B cell (primary cell): ENCODE measurements around the gene IFNE.
A peak's percentile ranks its signal among the peaks of the same experiment; 100 is the strongest.

Experiments
- EZH2 ChIP-seq: IDR thresholded peaks from 2 replicates; pipeline ENCODE4 v1.6.1; 2012; ENCODE audit warnings: borderline replicate concordance, low read depth, mild to moderate bottlenecking, moderate library complexity, low read length; ENCODE audit not compliant: insufficient read depth, poor library complexity, severe bottlenecking
- TF ChIP-seq, protein P1 (sequence below): fragments of 200-600 bp; IDR thresholded peaks from one replicate; pipeline ENCODE4 v1.8.0; 2022; ENCODE audit warnings: antibody characterized with exemption, mild to moderate bottlenecking

DNA sequence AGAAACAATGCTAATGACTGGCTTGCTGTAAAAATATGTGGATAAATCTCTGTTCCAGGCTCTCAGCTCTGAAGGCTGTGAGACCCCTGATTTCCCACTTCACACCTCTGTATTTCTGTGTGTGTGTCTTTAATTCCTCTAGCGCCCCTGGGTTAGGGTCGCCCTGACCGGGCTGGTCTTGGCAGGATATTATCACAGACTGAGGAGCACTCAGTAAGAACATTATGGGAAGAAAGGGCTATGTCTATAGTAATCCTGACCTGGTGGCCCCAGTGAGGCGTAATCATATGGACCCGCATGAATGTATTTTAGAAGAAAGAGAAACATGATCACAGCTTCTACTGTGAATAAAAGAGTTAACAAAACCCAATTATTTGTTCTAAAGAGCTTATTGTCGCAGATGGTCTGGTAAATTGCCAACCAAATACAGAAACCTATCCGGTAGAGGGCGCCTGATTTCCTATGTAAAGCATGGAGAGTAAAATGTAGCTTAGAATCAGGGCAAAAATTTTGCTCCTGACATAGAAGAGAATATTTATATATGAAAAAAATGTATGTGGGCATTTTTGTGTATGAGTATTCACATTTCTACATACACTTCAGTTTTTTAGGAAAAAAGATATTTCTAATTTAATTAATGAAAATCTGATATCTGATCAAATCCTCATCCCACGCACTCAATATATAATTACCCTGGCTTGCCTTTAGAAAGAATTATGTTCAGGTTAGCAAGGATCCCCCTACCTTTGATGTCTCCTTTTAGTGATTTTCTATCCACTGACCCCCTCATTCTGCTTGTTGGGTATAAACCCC is 47.7 kb downstream of the IFNE start:
- TF ChIP-seq, protein P1, sequence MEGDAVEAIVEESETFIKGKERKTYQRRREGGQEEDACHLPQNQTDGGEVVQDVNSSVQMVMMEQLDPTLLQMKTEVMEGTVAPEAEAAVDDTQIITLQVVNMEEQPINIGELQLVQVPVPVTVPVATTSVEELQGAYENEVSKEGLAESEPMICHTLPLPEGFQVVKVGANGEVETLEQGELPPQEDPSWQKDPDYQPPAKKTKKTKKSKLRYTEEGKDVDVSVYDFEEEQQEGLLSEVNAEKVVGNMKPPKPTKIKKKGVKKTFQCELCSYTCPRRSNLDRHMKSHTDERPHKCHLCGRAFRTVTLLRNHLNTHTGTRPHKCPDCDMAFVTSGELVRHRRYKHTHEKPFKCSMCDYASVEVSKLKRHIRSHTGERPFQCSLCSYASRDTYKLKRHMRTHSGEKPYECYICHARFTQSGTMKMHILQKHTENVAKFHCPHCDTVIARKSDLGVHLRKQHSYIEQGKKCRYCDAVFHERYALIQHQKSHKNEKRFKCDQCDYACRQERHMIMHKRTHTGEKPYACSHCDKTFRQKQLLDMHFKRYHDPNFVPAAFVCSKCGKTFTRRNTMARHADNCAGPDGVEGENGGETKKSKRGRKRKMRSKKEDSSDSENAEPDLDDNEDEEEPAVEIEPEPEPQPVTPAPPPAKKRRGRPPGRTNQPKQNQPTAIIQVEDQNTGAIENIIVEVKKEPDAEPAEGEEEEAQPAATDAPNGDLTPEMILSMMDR: peak; percentile 66
- no peak for TF ChIP-seq EZH2
